Measurements from ENCODE around the gene ADAMTS2.

GRCh38 chr5:179274321-179275315, 70.6 kb downstream of the ADAMTS2 start:
- no peak for TF ChIP-seq POLR2AphosphoS5 (IDR thresholded peaks at IDR 0.05; ENCODE audit: borderline replicate concordance, low read depth, low read length)
- TF ChIP-seq EZH2 (IDR thresholded peaks at IDR 0.05): no peak
